SU-DHL-6 (cell line): Measurements from ENCODE around the gene OAS1.

Experiments used
- H2AFZ ChIP-seq: fragments of 200-600 bp; sonication (generic); 2 replicates; pipeline ENCODE4 v1.6.1; 2014; ENCODE audit warnings: low read depth, mild to moderate bottlenecking, moderate library complexity, mixed read lengths, antibody characterized with exemption, low read length; ENCODE audit not compliant: severe bottlenecking
- H3F3A ChIP-seq: fragments of 200-600 bp; shearing (Covaris generic); 2 replicates; pipeline ENCODE4 v1.6.0; 2016; ENCODE audit warnings: antibody characterized with exemption, mild to moderate bottlenecking; ENCODE audit not compliant: insufficient read depth
- H3K27ac ChIP-seq: fragments of 200-600 bp; sonication (generic); 2 replicates; pipeline ENCODE4 v1.5.1; 2016; ENCODE audit warnings: low read depth, mild to moderate bottlenecking, low read length, moderate library complexity, mixed read lengths
- H3K27me3 ChIP-seq: fragments of 200-600 bp; sonication (generic), shearing (Covaris generic); 2 replicates; pipeline ENCODE4 v1.6.0; 2014; ENCODE audit warnings: mild to moderate bottlenecking, low read length
- H3K36me3 ChIP-seq: fragments of 200-600 bp; sonication (generic); 2 replicates; pipeline ENCODE4 v1.6.1; 2014; ENCODE audit warnings: mild to moderate bottlenecking, low read length, mixed read lengths
- H3K4me2 ChIP-seq: fragments of 300-600, 200-600 bp; shearing (Covaris generic), sonication (generic); 2 replicates; pipeline ENCODE4 v1.6.0; 2014; ENCODE audit warnings: low read length, low read depth, mild to moderate bottlenecking; ENCODE audit not compliant: poor library complexity, severe bottlenecking
- H3K4me3 ChIP-seq: fragments of 200-600 bp; sonication (generic); 2 replicates; pipeline ENCODE4 v1.5.1; 2014; ENCODE audit warnings: antibody characterized with exemption, low read length, mild to moderate bottlenecking, mixed read lengths; ENCODE audit not compliant: insufficient read depth, poor library complexity, severe bottlenecking
- H3K79me2 ChIP-seq: fragments of 200-600 bp; sonication (generic); 2 replicates; pipeline ENCODE4 v1.6.1; 2014; ENCODE audit warnings: mild to moderate bottlenecking, low read length, moderate library complexity; ENCODE audit not compliant: insufficient read depth
- H3K9ac ChIP-seq: fragments of 200-600 bp; sonication (generic); 2 replicates; pipeline ENCODE4 v1.7.0; 2014; ENCODE audit warnings: mild to moderate bottlenecking, low read length
- H3K9me2 ChIP-seq: fragments of 200-600 bp; sonication (generic); replicated peaks from 2 replicates; pipeline ENCODE4 v1.6.1; 2014; ENCODE audit warnings: low read length; ENCODE audit not compliant: insufficient read depth
- H3K9me3 ChIP-seq: fragments of 200-600 bp; sonication (generic); 2 replicates; pipeline ENCODE4 v1.6.1; 2014; ENCODE audit warnings: low read length, mixed read lengths; ENCODE audit not compliant: insufficient read depth
- H4K20me1 ChIP-seq: fragments of 200-600 bp; sonication (generic); 2 replicates; pipeline ENCODE4 v1.6.1; 2014; ENCODE audit warnings: low read depth, mild to moderate bottlenecking, antibody characterized with exemption, low read length, moderate library complexity, mixed read lengths
- CTCF ChIP-seq: fragments of 200-600 bp; sonication (generic); IDR thresholded peaks from one replicate; pipeline ENCODE4 v1.5.1; 2017; ENCODE audit warnings: antibody characterized with exemption, mild to moderate bottlenecking, low read length, moderate library complexity; ENCODE audit not compliant: insufficient read depth, poor library complexity, severe bottlenecking
- EZH2phosphoT487 ChIP-seq: fragments of 200-600 bp; sonication (generic), shearing (Covaris generic); conservative IDR thresholded peaks from 2 replicates; pipeline ENCODE4 v1.6.1; 2018; ENCODE audit warnings: mild to moderate bottlenecking, antibody characterized with exemption, low read length, moderate library complexity, mixed read lengths

The OAS1 gene

DNA sequence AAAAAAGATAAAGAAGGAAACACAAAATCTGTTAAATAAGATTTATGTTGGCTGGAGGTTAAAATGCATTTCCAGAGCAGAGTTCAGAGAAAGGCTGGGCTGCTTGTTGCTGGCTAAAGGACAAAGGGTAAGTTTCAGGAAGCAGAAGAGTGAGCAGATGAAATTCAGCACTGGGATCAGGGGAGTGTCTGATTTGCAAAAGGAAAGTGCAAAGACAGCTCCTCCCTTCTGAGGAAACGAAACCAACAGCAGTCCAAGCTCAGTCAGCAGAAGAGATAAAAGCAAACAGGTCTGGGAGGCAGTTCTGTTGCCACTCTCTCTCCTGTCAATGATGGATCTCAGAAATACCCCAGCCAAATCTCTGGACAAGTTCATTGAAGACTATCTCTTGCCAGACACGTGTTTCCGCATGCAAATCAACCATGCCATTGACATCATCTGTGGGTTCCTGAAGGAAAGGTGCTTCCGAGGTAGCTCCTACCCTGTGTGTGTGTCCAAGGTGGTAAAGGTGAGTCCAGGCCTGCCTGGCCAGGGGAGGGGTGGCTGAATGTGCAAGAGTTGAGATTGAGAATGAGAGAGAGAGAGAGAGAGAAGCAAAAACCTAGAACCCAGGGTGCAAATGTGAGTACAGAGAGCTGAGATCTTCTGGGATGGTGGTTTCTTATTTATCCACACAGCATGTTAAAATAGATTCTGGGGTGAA lies at the start of gene OAS1:
Gene OAS1, plus strand, starts transcription at position 251 of the 703 bp plus-strand sequence. Its CDS starts 78 bp downstream, at position 329.
- Histone ChIP-seq H3K36me3 (0 out of 2 replicates have a peak, but pooled peaks cover 3% of the 10 kb centered on the region), H3K4me2 (peak within 1 kb of the TSS; percentile 65), H2AFZ (no peak within 1 kb of the TSS), H3K4me3 (peak within 1 kb of the TSS; percentile 51), H3K79me2 (peaks cover 7% of the 10 kb centered on the region; the same call in 1 of the 2 replicates), H3K9me3 (no peaks in the 10 kb centered on the region), H3K9ac (peak within 1 kb of the TSS; percentile 51), H3F3A (no peaks in the 10 kb centered on the region), H3K9me2 (no peaks in the 10 kb centered on the region), H4K20me1 (no peaks in the 10 kb centered on the region), H3K27me3 (no peaks in the 10 kb centered on the region), H3K27ac (peak within 1 kb of the TSS; percentile 87)
- no peak for TF ChIP-seq CTCF

DNA sequence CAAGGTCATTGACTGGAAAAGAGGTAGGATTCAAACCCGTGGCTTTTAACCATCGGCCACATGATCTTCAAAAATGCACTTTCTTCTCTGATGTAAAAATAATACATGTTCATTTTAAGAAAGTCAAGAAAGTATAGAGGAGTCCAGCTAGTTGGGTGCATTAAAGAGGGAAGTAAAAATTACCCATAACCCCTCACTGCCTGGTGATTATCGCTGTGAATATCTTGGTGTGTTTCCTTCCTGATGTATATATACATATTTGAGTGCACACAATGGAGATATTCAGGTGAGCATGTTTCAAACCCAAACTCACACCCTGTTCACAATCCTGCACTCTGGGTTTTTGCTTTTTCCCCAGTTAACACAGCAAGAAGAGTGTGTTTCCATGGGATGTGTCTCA lies 47.5 kb upstream of the OAS1 start:
- H3K4me3 ChIP-seq = no peak overlapping the region
- no peaks in the 10 kb centered on the region for H4K20me1 ChIP-seq
- TF ChIP-seq EZH2phosphoT487 (no peak), CTCF (no peak)
- H3K36me3 ChIP-seq = no peaks in the 10 kb centered on the region
- H3K9me3 ChIP-seq = no peaks in the 10 kb centered on the region
- no peaks in the 10 kb centered on the region for H3K79me2 ChIP-seq
- H3K27ac ChIP-seq = no peak overlapping the region
- no peak overlapping the region for H2AFZ ChIP-seq
- no peaks in the 10 kb centered on the region for H3K27me3 ChIP-seq
- H3F3A ChIP-seq = no peaks in the 10 kb centered on the region
- no peaks in the 10 kb centered on the region for H3K9me2 ChIP-seq
- no peak overlapping the region for H3K4me2 ChIP-seq
- no peak overlapping the region for H3K9ac ChIP-seq

GRCh38 chr12:112860181-112860580 lies 46.6 kb upstream of the OAS1 start:
- no peak overlapping the region for H3K9ac ChIP-seq
- no peaks in the 10 kb centered on the region for H3F3A ChIP-seq
- no peaks in the 10 kb centered on the region for H3K27me3 ChIP-seq
- H3K4me2 ChIP-seq = no peak overlapping the region
- no peaks in the 10 kb centered on the region for H4K20me1 ChIP-seq
- H3K9me2 ChIP-seq = no peaks in the 10 kb centered on the region
- no peaks in the 10 kb centered on the region for H3K36me3 ChIP-seq
- H3K79me2 ChIP-seq = no peaks in the 10 kb centered on the region
- no peak overlapping the region for H3K4me3 ChIP-seq
- H3K9me3 ChIP-seq = no peaks in the 10 kb centered on the region
- H3K27ac ChIP-seq = no peak overlapping the region
- TF ChIP-seq CTCF = no peak
- no peak for TF ChIP-seq EZH2phosphoT487
- H2AFZ ChIP-seq = no peak overlapping the region
